Measurements from ENCODE around the gene SDR42E1. TPM values are rescaled to one million over a fixed set of nuclear protein-coding genes. Genes with fewer than 3 reads are reported as not detected.

Gene SDR42E1
- total and polyA plus RNA-seq, 2 of the 8 experiments (the other 6 are each of a cell fraction or from before 2014, with no cell fraction given) = 0.03 TPM; not detected in 1

DNA sequence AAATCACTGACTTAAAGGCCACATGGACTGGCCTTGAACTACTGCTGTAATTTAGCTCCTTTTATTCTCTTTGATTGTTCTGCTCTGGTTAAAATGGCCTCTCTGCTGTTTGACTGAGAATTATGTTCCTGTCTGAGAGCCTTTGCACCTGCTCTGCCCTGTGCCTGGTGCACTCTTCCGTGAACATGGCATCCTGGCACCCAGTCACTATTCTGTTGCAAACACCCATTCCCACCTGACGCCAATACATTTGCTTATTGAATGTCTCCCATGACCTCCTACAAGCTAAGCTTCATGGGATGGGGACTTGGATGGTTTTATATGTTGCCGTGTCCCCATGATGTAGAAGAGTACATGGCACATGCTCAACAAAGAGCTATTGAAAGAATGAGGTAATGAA is 43.8 kb upstream of the SDR42E1 start:
- H2BK20ac ChIP-seq (ENCODE audit: low read length) = no peak overlapping the region
- H3K79me2 ChIP-seq (ENCODE audit: control insufficient read depth in 1 of 2, insufficient read depth in 2 of 2, low read length in 2 of 2) = no peaks in the 10 kb centered on the region
- H3K23me2 ChIP-seq (ENCODE audit: low read depth, low read length) = no peaks in the 10 kb centered on the region
- H4K5ac ChIP-seq (ENCODE audit: insufficient read length, low read depth, low read length) = no peak overlapping the region
- H3K27me3 ChIP-seq (replicated peaks in 1 of 4; ENCODE audit: control insufficient read depth in 3 of 4, extremely low read depth in 1 of 4, insufficient read depth in 3 of 4, low read length in 3 of 4) = peaks cover 0 to 1% (median 0%) of the 10 kb centered on the region in 4 experiments; a peak in 1 of 7 replicates
- no peak overlapping the region for H4K91ac ChIP-seq (replicated peaks; ENCODE audit: insufficient read length, low read length)
- no peak overlapping the region for H2AFZ ChIP-seq (ENCODE audit: low read length)
- no peak overlapping the region for H3K4me3 ChIP-seq (ENCODE audit: extremely low read depth in 1 of 4, insufficient read depth in 2 of 4, low read depth in 3 of 4, low read length in 4 of 4)
- H2BK120ac ChIP-seq (replicated peaks; ENCODE audit: low read depth, low read length) = no peak overlapping the region
- H3K14ac ChIP-seq (ENCODE audit: insufficient read length) = no peak overlapping the region
- no peaks in the 10 kb centered on the region for H3K36me3 ChIP-seq (ENCODE audit: control insufficient read depth in 2 of 4, insufficient read depth in 4 of 4, low read length in 3 of 4)
- H3K4me2 ChIP-seq (ENCODE audit: insufficient read depth in 1 of 2, low read depth in 2 of 2, low read length in 2 of 2) = no peak overlapping the region
- DNase-seq (ENCODE audit: low read depth in 1 of 2, low spot score in 2 of 2) (no peak), FAIRE-seq (no peak)
- H2BK5ac ChIP-seq (ENCODE audit: low read depth, low read length) = no peak overlapping the region
- WGBS, 2 experiments (ENCODE audit: extremely low coverage in 1 of 2, insufficient coverage in 1 of 2, insufficient read length in 1 of 2, insufficient replicate concordance in 2 of 2, low coverage in 1 of 2, low lambda C conversion rate in 2 of 2, missing lambda C conversion rate in 1 of 2) = 88% methylated on average over 3 of the region's 3 CpGs; no CpG with 5 or more reads in 1 of the 2 experiments
- no peaks in the 10 kb centered on the region for H3K79me1 ChIP-seq (ENCODE audit: low read depth, low read length)
- no peaks in the 10 kb centered on the region for H3K9me3 ChIP-seq (ENCODE audit: insufficient read depth in 2 of 2, low read depth in 1 of 2, low read length in 1 of 2)
- H4K8ac ChIP-seq (ENCODE audit: extremely low read depth, insufficient read depth, low read length) = no peak overlapping the region
- no peak overlapping the region for H2BK15ac ChIP-seq (ENCODE audit: low read length)
- H3K9ac ChIP-seq (replicated peaks in 1 of 4; ENCODE audit: extremely low read depth in 1 of 4, low read depth in 3 of 4, low read length in 3 of 4) = no peak overlapping the region
- ChIA-PET CTCF (ENCODE audit: partially characterized antibody) (no interaction called here), POLR2A (ENCODE audit: partially characterized antibody) (no interaction called here)
- H2AK5ac ChIP-seq (ENCODE audit: low read depth, low read length) = no peak overlapping the region
- H3K4ac ChIP-seq (replicated peaks; ENCODE audit: insufficient read length, low read depth, low read length) = no peak overlapping the region
- no peak overlapping the region for H2BK12ac ChIP-seq (ENCODE audit: low read depth, low read length)
- H3K27ac ChIP-seq (ENCODE audit: low read depth, low read length) = no peak overlapping the region
- H3K23ac ChIP-seq (ENCODE audit: insufficient read length) = no peak overlapping the region
- H4K20me1 ChIP-seq (replicated peaks in 1 of 2; ENCODE audit: control insufficient read depth in 1 of 2, insufficient read depth in 2 of 2, low read length in 2 of 2) = no peaks in the 10 kb centered on the region
- H3K56ac ChIP-seq (replicated peaks; ENCODE audit: insufficient read length, low read depth, low read length) = no peak overlapping the region
- H3K18ac ChIP-seq (ENCODE audit: extremely low read depth, low read length) = no peak overlapping the region
- H3K4me1 ChIP-seq (replicated peaks in 1 of 4; ENCODE audit: control insufficient read depth in 3 of 4, insufficient read depth in 4 of 4, low read length in 3 of 4) = no peaks in the 10 kb centered on the region
- no peak for TF ChIP-seq CHD2 (IDR thresholded peaks at IDR 0.05; ENCODE audit: low read length)
- TF ChIP-seq SUZ12 (IDR thresholded peaks at IDR 0.05; ENCODE audit: low read length) = no peak
- no peak for TF ChIP-seq RAD21 (IDR thresholded peaks at IDR 0.05 in 1 of 2, conservative IDR thresholded peaks at IDR 0.05 in 1 of 2; ENCODE audit: low read depth in 2 of 2, low read length in 2 of 2)
- TF ChIP-seq CHD1 (IDR thresholded peaks at IDR 0.05; ENCODE audit: low read depth, low read length) = no peak
- no peak for TF ChIP-seq POLR2AphosphoS5 (IDR thresholded peaks at IDR 0.05; ENCODE audit: low read depth, low read length)
- no peak for TF ChIP-seq CBX5 (IDR thresholded peaks at IDR 0.05; ENCODE audit: low read depth, low read length)
- TF ChIP-seq RBBP5 (IDR thresholded peaks at IDR 0.05; ENCODE audit: borderline replicate concordance, low read depth, low read length) = no peak
- TF ChIP-seq CTBP2 (IDR thresholded peaks at IDR 0.05; ENCODE audit: borderline replicate concordance, insufficient read depth, insufficient read length, low read length) = no peak
- TF ChIP-seq GTF2F1 (IDR thresholded peaks at IDR 0.05; ENCODE audit: borderline replicate concordance, low read depth, low read length) = no peak
- no peak for TF ChIP-seq HDAC2 (IDR thresholded peaks at IDR 0.05; ENCODE audit: borderline replicate concordance in 1 of 2, low read depth in 2 of 2, low read length in 2 of 2)
- TF ChIP-seq, protein P1, sequence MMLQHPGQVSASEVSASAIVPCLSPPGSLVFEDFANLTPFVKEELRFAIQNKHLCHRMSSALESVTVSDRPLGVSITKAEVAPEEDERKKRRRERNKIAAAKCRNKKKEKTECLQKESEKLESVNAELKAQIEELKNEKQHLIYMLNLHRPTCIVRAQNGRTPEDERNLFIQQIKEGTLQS (IDR thresholded peaks at IDR 0.05; ENCODE audit: insufficient read depth, low read depth, low read length) = no peak
- no peak for TF ChIP-seq SAP30 (IDR thresholded peaks at IDR 0.05; ENCODE audit: insufficient read depth, insufficient replicate concordance, low read length)
- no peak for TF ChIP-seq SP4 (IDR thresholded peaks at IDR 0.05; ENCODE audit: low read length)
- TF ChIP-seq RFX5 (IDR thresholded peaks at IDR 0.05; ENCODE audit: borderline replicate concordance, low read depth, low read length) = no peak

All from H1 (cell line).